KMS-11 (cell line): ENCODE measurements around the gene TM4SF18.
A peak's percentile ranks its signal among the peaks of the same experiment; 100 is the strongest.

Source experiments
- H2AFZ ChIP-seq: fragments of 200-600 bp; sonication (generic); 2 replicates; pipeline ENCODE4 v1.6.1; 2016; ENCODE audit warnings: antibody characterized with exemption, mixed run types, low read depth
- H3K27ac ChIP-seq: fragments of 200-600 bp; sonication (generic); 2 replicates; pipeline ENCODE4 v1.6.1; 2016; ENCODE audit warnings: mild to moderate bottlenecking, mixed run types
- H3K27me3 ChIP-seq: fragments of 200-600 bp; sonication (generic); 2 replicates; pipeline ENCODE4 v1.6.1; 2017; ENCODE audit warnings: mild to moderate bottlenecking, low read depth, mixed run types, moderate library complexity; ENCODE audit not compliant: insufficient read depth
- H3K36me3 ChIP-seq: fragments of 200-600 bp; sonication (generic); 2 replicates; pipeline ENCODE4 v1.6.1; 2017; ENCODE audit warnings: mild to moderate bottlenecking, mixed run types; ENCODE audit not compliant: insufficient read depth
- H3K4me1 ChIP-seq: fragments of 200-600 bp; sonication (generic); 2 replicates; pipeline ENCODE4 v1.6.1; 2016; ENCODE audit warnings: mild to moderate bottlenecking, low read depth, mixed run types; ENCODE audit not compliant: poor library complexity, severe bottlenecking
- H3K4me2 ChIP-seq: fragments of 200-600 bp; sonication (generic); 2 replicates; pipeline ENCODE4 v1.7.0; 2016; ENCODE audit warnings: mild to moderate bottlenecking, mixed run types
- H3K4me3 ChIP-seq: fragments of 200-600 bp; sonication (generic); IDR thresholded peaks from 2 replicates; pipeline ENCODE4 v1.6.1; 2017; ENCODE audit warnings: low read depth, low read length, mixed read lengths; ENCODE audit not compliant: insufficient read depth
- H3K79me2 ChIP-seq: fragments of 200-600 bp; sonication (generic); 2 replicates; pipeline ENCODE4 v1.6.1; 2016; ENCODE audit warnings: low read depth, mixed run types; ENCODE audit not compliant: insufficient read depth
- H3K9ac ChIP-seq: fragments of 200-600 bp; sonication (generic); 2 replicates; pipeline ENCODE4 v1.6.1; 2016; ENCODE audit warnings: mild to moderate bottlenecking, mixed run types
- H4K20me1 ChIP-seq: fragments of 200-600 bp; sonication (generic); 2 replicates; pipeline ENCODE4 v1.6.1; 2016; ENCODE audit warnings: mild to moderate bottlenecking, mixed run types; ENCODE audit not compliant: insufficient read depth
- TF ChIP-seq, protein P1 (sequence below): fragments of 200-600 bp; sonication (generic); conservative IDR thresholded peaks from 2 replicates; pipeline ENCODE4 v1.6.1; 2017; ENCODE audit warnings: low read depth, mild to moderate bottlenecking, antibody characterized with exemption, low read length, moderate library complexity, mixed read lengths

The TM4SF18 gene

DNA sequence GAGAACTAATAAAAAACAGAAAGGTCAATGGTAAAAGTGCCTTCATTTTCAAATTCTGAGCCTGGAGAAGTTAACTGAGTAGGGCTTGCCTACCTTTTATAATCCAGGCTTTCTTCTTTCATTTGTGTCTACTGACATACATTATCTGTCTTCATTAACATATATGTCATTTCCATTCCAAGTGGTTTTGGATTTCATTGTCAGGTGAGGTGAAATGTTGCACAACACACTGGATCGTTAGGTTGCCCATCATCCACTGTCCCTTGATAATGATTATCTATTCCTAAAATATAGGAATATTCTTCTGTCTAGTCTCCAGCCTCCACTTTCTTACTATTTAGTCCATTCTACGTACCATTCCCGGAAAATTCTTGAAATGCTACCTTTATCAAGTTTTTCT lies 56.8 kb downstream of the TM4SF18 start:
- Histone ChIP-seq H3K27ac (no peak overlapping the region), H3K36me3 (no peaks in the 10 kb centered on the region), H3K4me1 (peaks cover 20% of the 10 kb centered on the region), H3K4me3 (no peak overlapping the region), H4K20me1 (no peaks in the 10 kb centered on the region), H3K4me2 (no peak overlapping the region), H2AFZ (no peak overlapping the region), H3K9ac (no peak overlapping the region), H3K27me3 (no peaks in the 10 kb centered on the region), H3K79me2 (no peaks in the 10 kb centered on the region)
- TF ChIP-seq, protein P1, sequence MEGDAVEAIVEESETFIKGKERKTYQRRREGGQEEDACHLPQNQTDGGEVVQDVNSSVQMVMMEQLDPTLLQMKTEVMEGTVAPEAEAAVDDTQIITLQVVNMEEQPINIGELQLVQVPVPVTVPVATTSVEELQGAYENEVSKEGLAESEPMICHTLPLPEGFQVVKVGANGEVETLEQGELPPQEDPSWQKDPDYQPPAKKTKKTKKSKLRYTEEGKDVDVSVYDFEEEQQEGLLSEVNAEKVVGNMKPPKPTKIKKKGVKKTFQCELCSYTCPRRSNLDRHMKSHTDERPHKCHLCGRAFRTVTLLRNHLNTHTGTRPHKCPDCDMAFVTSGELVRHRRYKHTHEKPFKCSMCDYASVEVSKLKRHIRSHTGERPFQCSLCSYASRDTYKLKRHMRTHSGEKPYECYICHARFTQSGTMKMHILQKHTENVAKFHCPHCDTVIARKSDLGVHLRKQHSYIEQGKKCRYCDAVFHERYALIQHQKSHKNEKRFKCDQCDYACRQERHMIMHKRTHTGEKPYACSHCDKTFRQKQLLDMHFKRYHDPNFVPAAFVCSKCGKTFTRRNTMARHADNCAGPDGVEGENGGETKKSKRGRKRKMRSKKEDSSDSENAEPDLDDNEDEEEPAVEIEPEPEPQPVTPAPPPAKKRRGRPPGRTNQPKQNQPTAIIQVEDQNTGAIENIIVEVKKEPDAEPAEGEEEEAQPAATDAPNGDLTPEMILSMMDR, result no peak

DNA sequence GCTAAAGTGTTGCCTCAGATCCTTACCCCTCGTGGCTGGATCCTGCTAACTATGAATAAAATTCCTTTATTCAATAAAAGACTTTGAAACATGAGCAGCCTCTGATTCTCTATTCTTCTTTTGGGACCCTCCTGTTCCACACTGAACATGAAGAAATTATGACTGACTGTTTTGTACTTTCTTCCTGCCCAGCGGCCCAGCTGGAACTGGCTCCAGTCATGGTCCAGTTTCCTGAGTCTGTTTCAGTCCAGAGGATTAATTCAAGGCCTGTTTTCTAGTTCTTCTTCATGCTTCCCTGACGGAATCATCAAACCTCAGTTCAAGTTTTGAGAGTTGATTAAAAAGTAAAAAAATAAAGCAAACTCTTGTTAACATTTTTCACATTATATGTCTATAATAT lies 59.2 kb downstream of the TM4SF18 start:
- H3K27me3 ChIP-seq, result no peaks in the 10 kb centered on the region
- TF ChIP-seq, protein P1, result no peak
- H3K79me2 ChIP-seq, result no peaks in the 10 kb centered on the region
- no peak overlapping the region for H3K4me2 ChIP-seq
- no peak overlapping the region for H3K27ac ChIP-seq
- H4K20me1 ChIP-seq, result no peaks in the 10 kb centered on the region
- no peaks in the 10 kb centered on the region for H3K36me3 ChIP-seq
- peaks cover 20% of the 10 kb centered on the region for H3K4me1 ChIP-seq
- H3K4me3 ChIP-seq, result no peak overlapping the region
- no peak overlapping the region for H2AFZ ChIP-seq
- H3K9ac ChIP-seq, result no peak overlapping the region

DNA sequence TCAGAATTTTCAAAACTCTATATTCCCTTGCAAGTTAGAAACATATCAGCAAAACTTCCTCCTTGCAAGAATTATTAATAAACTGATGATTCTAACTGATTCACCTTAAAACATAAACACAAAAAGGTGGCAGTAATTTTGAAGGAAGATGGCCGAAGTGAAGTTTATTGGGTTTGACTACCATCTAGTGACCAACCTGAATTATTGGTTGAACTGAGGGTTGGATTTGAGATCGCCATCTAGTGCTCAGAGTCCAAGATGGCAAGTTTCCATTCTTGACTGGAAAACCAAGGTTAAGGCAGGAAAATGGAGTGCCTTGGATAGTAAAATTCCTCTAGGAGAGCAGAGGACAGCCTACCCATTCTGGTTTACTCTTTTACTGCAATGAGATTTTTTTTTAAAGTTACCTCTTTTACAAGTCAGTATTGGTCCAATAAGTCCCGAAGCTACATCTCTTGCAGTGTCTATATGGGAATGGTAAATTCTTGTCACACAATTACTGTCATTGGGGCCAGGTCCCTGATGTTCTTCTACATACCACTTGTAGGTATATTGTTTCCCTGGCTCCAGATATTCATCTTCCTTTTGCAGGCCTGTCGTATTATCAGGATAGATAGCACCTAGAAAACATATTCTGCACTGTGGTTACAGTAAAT lies 60.2 kb downstream of the TM4SF18 start:
- H2AFZ ChIP-seq, result peak overlapping the region; percentile 35
- 0 out of 2 replicates have a peak overlapping the region, but pooled peaks have one; percentile 2 for H3K4me2 ChIP-seq
- no peak overlapping the region for H3K4me3 ChIP-seq
- no peaks in the 10 kb centered on the region for H3K36me3 ChIP-seq
- H4K20me1 ChIP-seq, result no peaks in the 10 kb centered on the region
- TF ChIP-seq, protein P1, result peak; percentile 95
- peaks cover 20% of the 10 kb centered on the region for H3K4me1 ChIP-seq
- no peaks in the 10 kb centered on the region for H3K79me2 ChIP-seq
- H3K27ac ChIP-seq, result no peak overlapping the region
- H3K9ac ChIP-seq, result no peak overlapping the region
- H3K27me3 ChIP-seq, result no peaks in the 10 kb centered on the region

DNA sequence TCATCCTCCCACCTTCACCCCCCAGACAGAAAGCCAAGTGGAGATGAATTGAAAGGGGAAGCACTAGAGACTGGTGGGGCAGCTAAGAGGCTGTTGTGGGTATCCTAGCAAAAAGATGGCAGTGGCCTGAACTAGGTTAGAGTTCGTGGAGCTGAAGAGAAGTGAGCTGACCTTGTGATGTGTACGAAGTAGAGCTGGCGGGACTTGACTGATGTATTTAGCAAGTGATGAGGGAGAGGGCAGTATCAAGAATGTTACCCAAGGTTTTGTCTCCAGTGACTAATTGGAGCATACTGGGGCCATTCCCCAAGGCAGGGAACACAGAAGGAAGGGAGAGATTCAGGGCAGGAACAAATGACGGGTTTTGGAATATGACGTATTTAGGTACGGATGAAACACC lies 61.8 kb downstream of the TM4SF18 start:
- no peak overlapping the region for H2AFZ ChIP-seq

More for the DNA sequence above, 61.8 kb downstream of the TM4SF18 start:
- no peak overlapping the region for H3K4me3 ChIP-seq
- TF ChIP-seq, protein P1, result no peak
- H3K36me3 ChIP-seq, result no peaks in the 10 kb centered on the region
- H3K79me2 ChIP-seq, result no peaks in the 10 kb centered on the region
- no peak overlapping the region for H3K27ac ChIP-seq
- no peaks in the 10 kb centered on the region for H3K27me3 ChIP-seq
- no peaks in the 10 kb centered on the region for H4K20me1 ChIP-seq
- no peak overlapping the region for H3K9ac ChIP-seq
- H3K4me2 ChIP-seq, result no peak overlapping the region
- H3K4me1 ChIP-seq, result peaks cover 9% of the 10 kb centered on the region
